ENCODE results near the gene CGREF1.

Gene CGREF1

DNA sequence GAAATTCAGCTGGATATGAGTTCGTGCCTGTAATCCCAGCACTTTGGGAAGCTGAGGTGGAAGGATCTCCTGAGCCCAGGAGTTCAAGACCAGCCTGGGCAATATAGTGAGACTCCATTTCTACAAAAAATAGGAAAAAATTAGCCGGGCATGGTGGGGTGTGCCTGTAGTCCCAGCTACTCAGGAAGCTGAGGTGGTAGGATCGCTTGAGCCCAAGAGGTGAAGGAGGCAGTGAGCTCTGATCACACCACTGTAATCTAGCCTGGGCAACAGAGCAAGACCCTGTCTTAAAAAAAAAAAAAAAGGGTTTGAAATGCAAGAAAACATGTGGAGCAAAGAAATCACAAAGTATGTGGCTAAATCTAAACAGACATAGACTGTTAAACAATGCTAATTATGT is 9.8 kb downstream of the CGREF1 start:
- no peak for DNase-seq

DNA sequence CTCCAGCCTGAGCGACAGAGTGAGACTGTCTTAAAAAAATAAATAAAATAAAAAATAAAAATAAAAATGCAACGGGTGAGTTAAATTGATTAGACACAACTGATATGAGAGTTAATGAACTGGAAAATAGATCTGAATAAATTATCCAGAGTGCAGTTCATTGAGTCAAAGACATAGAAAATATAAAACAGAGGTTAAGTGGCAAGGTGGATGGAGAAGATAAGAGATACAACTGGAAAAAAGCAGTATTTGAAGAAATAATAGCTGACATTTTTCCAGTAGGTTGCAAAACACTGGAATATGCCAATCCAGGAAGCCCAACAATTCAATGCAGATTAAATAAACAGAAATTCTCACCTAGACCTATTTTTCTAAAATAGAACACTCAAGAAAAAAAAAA is 10.7 kb downstream of the CGREF1 start:
- no peak for DNase-seq

DNA sequence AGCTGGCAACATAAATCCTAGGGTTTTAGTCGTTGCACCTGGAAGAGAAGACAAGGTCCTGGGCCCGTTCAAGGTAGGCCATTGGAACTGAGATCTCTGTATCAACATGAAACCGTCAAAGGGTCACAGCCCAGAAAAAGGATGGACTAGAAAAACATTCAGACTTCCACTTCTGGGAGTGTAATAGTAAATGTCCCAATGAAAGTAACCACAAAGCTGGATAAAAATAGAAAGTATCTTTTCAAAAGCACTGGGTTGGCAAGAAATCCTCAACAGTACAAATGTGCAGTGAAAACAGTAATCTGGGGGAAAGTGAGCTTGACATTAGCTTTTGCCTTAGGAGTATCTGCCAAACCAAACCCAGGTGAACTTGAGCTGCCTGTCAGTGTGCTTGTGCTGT is 12.9 kb downstream of the CGREF1 start:
- DNase-seq: no peak

DNA sequence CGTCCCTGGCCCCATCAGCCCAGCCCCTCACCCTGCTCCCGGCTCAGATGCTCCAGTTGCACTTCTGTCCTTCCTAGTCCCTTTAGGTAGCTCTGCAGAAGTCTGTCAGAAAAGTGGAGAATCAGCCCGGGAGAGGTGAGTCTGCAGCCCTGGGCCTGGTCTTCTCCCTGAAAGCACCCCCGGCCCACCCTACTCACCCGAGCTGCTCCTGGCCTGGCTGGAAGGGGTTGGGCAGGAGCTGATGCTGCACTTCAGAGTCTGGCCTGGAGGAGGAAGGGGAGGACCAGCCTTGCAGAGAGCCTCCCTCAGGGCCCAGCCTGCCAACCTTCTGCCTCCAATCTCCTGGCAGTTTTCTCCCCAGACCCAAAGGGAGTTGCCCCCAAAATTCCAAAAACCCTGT is 16.6 kb downstream of the CGREF1 start:
- DNase-seq: no peak

DNA sequence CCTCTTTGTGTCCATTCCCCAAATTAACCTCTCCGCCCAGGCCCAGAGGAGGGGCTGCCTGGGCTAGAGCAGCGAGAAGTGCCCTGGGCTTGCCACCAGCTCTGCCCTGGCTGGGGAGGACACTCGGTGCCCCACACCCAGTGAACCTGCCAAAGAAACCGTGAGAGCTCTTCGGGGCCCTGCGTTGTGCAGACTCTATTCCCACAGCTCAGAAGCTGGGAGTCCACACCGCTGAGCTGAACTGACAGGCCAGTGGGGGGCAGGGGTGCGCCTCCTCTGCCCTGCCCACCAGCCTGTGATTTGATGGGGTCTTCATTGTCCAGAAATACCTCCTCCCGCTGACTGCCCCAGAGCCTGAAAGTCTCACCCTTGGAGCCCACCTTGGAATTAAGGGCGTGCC is 18.9 kb downstream of the CGREF1 start:
- DNase-seq: no peak

DNA sequence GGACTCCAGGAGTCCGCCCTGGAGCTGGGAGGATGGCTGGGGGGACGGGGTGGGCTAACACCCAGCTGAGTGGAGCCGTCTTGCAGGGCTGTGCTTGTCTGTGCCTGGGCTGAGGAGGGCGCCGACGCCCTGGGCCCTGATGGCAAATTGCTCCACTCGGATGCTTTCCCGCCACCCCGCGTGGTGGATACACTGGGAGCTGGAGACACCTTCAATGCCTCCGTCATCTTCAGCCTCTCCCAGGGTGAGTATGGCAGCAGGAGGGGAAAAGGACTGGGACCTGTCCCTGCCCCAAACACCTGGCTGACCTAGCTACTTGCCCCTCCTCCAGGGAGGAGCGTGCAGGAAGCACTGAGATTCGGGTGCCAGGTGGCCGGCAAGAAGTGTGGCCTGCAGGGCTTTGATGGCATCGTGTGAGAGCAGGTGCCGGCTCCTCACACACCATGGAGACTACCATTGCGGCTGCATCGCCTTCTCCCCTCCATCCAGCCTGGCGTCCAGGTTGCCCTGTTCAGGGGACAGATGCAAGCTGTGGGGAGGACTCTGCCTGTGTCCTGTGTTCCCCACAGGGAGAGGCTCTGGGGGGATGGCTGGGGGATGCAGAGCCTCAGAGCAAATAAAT is 19.5 kb downstream of the CGREF1 start:
- no peak for DNase-seq

DNA sequence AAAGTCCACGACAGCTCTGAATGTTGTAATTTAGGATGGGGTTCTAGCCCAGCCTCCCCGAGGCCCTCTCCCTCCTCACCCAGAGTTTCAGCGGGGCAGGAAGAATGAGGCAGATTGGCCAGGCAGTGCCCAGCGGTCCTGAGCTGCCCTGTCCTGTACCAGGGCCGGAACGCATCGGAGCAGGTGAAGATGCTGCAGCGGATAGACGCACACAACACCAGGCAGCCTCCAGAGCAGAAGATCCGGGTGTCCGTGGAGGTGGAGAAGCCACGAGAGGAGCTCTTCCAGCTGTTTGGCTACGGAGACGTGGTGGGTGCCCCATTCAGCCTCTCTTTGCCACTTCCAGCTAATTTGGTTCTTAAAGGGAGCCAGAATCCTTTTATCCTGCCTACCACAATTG is 21.6 kb downstream of the CGREF1 start:
- no peak for DNase-seq

DNA sequence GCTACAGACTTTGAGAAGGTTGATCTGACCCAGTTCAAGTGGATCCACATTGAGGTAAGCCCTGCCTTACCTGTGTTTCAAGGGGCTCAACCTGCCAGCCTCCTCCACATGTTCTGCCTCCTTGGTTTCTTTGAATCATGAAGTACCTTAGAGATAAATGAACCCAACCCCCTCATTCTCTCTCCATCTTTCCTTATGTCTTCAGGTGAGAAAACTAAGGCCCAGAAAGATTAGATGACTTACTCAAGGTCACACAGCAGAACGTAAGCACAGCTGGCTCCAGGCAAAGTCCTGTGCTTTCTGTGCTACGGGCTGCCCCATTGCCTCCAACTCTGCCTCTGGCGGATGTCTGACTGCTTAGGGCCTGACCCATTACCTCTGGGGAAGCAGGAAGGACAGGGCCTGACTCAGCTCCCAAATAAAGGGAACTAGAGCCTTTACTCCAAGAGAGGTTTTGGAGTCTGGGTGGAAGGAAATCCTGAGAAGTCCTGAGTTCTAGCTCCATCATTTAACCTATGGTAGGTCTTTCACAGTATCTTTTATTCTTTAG is 22.1 kb downstream of the CGREF1 start:
- no peak for DNase-seq

DNA sequence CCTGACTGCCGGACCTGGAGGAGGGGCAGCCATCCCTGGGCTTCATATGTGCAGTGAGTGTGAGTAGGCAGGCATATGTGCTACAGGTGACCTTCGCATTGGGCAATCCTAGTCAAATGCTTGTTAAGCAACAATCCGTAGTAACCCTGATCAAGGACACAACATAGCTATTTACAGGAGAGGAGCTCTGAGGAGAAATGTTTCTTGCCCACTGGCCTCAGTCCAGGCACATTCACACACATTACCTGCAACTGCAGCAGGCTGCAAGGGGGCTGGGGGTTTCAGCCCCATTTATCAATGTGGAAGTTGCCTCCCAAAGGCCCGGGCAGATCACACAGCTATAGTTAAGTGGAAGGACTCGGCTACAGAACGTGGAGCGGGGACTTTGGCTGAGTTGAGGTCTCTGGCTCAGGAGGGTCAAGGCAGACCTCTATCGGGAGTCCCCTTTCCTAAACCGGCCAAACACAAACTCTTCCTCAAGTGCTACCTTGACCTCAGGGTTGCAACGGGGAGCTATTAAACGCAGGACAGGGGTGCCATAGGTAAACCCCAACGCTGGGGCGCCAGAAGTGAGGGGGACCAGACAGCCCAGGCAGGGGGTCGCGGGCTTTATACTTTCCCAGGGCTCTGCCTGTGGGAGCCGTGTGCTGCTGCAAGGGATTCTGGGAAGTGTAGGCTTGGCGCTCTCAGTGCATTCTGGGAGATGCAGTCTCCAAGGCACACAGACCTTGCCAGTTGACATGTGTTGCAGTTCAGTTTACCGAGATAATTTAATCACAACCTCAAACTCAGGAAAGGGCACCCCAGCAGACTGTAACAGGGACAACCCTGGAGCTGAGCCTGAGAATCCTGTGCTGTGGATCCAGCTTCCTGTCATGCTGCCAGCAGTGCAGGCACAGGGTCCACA is 22.9 kb downstream of the CGREF1 start:
- DNase-seq: no peak

DNA sequence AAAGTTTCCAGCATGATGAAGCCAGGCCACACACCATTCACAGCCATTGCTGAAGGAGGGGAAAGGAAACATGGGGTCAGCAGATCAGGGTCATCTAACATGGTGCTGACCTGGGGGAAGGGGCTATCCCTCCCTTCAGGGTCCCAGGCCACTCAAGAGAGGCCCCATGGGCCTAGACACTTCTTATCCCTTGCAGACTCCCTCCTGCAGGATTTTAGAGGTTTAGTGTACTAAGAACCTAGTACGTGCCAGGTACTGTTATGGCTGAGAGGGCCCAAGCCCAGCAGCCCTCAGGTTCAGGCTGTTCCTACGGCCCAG is 23.5 kb downstream of the CGREF1 start:
- no peak for DNase-seq

DNA sequence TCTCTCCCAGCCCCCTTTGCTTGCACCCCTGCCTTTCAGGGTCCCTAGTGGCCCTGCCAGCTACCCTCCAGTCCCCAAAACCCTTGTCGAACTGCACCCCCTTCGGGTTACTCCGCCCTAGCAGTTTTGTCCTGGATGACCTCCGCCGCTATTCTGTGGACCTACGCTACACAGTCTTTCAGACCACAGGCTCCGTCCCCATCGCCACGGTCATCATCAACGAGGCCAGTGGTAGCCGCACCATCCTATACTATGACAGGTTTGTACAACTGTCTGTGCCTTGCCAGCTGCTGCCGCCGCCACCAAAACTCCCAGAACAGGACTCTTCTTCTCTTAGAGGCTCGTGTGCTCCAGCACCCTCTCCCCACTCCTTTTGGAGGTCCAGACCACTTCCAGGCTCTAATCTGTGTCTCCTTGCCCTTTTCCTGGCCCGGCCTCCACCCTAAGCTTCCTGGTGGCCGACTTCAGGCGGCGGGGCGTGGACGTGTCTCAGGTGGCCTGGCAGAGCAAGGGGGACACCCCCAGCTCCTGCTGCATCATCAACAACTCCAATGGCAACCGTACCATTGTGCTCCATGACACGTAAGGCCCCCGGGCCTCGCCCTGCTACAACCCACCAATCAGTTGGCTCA is 24.5 kb downstream of the CGREF1 start:
- no peak for DNase-seq

DNA sequence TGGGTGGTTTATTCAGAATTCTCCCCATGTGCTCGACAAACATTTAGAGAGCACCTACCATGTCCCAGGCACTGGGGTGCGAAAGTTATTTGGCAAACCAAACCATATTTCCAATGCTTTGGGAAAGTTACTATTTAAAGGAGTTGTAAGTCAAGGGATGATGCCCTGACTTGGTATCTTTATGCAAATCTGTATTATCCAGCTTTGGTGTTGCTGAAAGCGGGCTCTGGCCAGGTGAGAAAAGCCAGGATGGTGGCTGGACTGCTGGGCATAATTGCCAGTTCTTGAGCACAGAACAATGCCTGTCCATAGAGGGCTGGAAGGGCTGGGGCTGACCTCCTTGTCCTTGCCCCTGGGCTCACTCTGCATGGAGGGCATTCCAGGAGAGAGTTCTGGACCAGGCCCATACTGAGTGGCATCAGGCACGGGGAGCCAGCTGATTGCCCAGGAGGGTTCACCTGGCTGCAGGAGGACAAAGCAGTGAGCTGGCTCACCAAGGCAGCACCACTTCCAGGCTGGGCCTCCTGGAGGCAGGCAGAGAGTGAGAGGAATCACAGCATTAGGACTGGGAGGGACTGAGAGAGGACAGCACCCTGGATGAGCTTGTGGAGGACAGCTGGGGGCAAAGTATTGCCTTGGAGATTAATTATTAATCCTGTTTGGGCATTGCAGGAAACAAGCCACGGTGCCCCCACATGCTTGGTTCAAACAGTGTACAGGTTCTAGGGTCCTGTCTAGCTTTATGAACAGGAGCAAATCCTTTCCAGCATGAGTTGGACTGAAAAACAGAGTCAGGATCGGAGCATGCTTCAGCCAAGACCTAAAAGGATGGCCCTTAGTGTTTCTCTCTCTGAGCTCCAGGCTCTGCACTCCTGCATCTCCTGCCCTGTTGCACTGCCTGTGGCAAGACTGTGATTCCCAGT is 25.2 kb downstream of the CGREF1 start:
- DNase-seq: no peak

DNA sequence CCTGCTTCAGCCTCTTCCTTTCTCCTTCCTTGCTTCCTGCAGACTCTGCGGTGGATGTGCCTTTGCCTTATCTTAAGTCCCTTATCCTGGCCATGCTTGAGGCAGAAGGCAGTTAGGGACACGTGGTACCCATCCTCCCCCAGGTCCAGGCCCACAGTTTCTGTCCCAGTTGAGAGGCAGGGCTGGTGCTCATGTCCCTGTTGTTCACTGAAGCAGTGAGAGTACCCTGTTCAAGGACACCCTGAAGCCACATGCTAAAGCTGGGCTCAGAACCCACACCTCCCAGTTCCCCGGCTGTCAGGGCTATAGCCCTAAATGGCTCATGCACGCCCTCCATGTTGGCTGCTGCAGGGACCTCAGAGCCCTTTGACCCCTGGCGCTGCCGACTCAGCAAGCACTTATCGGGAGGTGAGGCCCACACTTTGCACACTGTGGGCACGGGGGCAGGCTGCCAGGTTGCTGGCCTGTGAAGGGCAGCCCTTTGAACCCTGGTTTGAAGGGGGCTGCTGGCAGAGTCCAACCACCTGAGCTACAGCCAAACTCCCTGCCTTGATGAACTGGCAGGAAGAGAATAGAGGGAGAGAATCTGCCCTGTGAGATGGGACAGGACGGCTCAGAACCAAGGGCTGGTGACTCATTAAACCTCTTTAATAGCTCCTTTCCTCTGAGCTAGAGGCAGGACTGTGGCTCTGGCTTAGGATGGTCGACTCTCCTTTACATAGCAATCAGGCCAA is 26.1 kb downstream of the CGREF1 start:
- no peak for DNase-seq

DNA sequence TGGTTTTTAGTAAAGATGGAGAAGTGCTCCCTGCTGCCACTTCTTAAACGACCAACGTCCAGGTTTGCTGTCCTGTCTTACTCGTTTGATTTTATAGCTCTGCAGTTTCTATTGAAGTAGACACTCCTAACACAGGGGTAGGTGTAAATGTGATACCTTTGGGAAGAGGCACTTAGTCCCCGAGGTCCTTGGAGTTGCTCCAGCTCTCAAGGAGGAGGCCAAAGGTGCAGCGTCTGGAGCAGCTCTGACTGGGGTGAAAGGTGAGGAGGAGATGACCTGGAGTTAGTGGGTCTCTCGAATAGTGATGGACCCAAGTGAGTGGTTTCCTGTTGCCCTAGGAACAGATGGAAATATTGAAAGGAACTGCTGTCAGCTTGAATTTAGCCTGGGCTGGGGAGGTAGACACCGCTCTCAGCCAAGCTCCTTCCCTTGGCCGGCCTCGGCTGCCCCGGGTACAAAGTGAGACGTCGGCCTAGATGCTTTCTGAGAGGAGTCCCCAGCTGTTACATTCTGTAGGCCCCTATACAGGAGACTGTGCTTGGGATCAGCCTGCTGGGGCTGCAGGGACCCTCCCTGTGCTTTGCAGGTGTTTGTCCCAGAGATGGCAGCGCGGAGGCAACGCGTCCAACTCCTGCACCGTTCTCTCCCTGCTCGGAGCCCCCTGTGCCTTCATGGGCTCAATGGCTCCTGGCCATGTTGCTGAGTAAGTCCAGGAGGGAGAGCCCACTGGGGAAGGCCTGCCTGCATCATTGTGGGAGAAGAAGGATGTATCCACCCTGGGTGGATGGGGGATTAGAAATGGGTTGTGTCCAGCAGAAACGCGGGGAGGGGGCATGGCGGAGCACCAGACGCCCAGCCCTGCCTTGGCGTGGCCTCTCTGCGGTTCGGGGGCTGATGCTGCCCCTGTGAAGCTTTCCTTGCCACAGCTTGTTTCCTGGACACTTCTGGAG is 26.9 kb downstream of the CGREF1 start:
- DNase-seq: no peak

DNA sequence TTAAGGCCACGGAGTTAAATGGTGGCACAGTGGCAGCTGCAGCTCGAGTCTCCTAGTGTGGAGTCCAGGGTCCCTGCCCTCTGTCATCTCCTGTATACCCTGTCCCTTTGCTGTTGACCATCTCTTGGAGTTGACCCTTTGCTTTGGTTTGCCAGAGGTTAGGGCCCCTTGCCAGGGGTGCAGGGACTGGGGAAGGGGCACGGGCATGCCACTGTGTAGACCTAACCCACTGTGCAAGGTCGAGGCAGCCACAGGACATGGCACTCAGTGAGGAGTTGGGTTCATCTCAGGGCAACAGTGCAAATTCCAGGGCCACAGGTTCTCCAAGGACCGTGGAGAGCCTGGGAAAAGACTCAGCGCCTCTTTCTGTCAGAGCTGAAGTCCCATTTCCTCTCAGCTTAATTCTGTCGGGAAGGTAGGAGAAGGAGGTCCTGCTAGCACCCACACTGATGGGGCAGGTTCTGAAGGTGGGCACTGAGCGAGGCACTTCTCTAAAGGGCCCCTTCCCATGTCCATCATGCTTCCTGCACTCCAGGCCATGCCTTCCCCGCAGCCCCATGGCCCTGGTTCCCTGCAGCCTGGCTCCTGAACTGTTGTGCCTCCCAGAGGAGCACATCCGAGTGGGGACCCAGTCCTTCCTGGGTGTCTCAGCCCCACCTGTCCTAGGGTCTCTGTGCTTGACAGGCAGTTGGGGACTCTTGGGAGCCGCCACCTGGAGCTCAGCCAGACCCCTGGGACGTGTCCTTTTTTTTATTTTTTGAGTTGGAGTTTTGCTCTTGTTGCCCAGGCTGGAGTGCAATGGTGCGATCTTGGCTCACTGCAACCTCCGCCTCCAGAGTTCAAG is 29.6 kb downstream of the CGREF1 start:
- no peak for DNase-seq

DNA sequence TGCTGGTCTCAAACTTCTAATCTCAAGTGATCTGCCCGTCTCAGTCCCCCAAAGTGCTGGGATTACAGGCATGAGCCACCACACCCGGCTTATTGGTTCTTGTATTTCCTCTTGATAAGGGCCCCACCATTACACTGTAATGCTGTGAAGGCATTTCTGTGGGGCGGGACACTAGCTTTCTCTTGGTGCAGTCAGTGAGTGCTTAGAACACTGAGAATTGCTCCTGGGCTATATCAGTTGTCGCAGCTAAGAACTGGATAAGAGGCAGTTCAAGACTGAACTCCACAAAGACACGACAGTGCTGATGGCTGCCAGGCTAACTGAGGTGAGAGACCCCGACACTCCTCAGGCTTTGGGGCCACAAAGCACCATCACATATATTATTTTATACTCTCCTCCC is 30.3 kb downstream of the CGREF1 start:
- DNase-seq: no peak

DNA sequence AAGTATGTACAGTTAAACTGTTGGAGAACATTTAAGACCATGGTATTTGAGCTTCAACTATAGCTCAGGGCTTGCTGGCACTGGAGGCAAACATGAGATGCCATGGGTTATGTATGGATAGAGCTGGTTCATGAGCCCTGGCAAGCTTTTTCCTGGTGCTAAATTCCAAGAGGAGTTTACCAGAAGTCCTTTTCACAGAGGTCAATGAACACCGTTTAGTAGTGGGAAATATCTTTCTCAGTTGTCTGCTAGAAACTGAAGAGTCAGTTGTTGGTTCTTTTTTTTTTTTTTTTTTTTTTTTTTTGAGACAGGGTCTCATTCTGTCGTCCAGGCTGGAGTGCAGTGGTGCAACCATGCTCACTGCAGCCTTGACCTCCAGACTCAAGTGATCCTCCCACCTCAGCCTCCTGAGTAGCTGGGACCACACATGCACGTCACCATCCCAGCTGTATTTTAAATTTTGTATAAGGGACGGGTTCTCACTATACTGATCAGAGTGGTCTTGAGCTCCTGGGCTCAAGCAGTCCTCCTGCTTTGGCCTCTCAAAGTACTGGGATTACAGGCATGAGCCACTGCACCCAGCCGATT is 31.0 kb downstream of the CGREF1 start:
- DNase-seq: no peak

DNA sequence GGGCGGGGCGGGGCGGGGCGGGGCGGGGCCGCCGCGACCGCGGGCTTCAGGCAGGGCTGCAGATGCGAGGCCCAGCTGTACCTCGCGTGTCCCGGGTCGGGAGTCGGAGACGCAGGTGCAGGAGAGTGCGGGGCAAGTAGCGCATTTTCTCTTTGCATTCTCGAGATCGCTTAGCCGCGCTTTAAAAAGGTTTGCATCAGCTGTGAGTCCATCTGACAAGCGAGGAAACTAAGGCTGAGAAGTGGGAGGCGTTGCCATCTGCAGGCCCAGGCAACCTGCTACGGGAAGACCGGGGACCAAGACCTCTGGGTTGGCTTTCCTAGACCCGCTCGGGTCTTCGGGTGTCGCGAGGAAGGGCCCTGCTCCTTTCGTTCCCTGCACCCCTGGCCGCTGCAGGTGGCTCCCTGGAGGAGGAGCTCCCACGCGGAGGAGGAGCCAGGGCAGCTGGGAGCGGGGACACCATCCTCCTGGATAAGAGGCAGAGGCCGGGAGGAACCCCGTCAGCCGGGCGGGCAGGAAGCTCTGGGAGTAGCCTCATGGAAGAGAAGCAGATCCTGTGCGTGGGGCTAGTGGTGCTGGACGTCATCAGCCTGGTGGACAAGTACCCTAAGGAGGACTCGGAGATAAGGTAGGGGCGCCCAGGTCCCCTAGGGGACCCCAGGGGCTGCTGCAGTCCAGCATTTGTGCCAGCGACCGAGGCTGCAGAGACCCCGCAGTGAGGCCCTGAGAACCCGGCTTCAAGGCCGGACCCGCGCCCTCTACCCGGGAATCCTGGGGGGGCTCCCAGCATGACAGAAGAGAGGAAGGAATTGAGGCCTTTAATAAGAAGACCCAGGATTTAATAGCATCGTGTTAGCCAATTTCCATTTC is 32.0 kb downstream of the CGREF1 start, which contains the start of gene KHK:
Gene KHK (plus strand): TSS at position 49 of the 870 bp plus-strand sequence. CDS start 488 bp downstream, at position 537.
- DNase-seq: no peak
